ENCODE results near the gene GPR132. TPM values are rescaled to one million over a fixed set of nuclear protein-coding genes. Genes with fewer than 3 reads are reported as not detected.

Gene GPR132
- total RNA-seq, 1 experiment from 2014 or later = 0.10 TPM

GRCh38 chr14:105107351-105107750 is 42.1 kb upstream of the GPR132 start:
- H3K4me1 ChIP-seq (ENCODE audit: control insufficient read depth in 1 of 2, insufficient read depth in 2 of 2, low read length in 2 of 2) = no peaks in the 10 kb centered on the region
- no peak for TF ChIP-seq FOSL1 (IDR thresholded peaks at IDR 0.05; ENCODE audit: low read depth)
- no peak for TF ChIP-seq ZNF274 (IDR thresholded peaks at IDR 0.05; ENCODE audit: low read depth, low read length)
- TF ChIP-seq, protein P1, sequence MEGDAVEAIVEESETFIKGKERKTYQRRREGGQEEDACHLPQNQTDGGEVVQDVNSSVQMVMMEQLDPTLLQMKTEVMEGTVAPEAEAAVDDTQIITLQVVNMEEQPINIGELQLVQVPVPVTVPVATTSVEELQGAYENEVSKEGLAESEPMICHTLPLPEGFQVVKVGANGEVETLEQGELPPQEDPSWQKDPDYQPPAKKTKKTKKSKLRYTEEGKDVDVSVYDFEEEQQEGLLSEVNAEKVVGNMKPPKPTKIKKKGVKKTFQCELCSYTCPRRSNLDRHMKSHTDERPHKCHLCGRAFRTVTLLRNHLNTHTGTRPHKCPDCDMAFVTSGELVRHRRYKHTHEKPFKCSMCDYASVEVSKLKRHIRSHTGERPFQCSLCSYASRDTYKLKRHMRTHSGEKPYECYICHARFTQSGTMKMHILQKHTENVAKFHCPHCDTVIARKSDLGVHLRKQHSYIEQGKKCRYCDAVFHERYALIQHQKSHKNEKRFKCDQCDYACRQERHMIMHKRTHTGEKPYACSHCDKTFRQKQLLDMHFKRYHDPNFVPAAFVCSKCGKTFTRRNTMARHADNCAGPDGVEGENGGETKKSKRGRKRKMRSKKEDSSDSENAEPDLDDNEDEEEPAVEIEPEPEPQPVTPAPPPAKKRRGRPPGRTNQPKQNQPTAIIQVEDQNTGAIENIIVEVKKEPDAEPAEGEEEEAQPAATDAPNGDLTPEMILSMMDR (IDR thresholded peaks at IDR 0.05 in 2 of 3, conservative IDR thresholded peaks at IDR 0.05 in 1 of 3; ENCODE audit: borderline replicate concordance in 1 of 3, insufficient read depth in 1 of 3, low read depth in 2 of 3, low read length in 2 of 3) = no peak
- TF ChIP-seq EZH2phosphoT487 (IDR thresholded peaks at IDR 0.05; ENCODE audit: borderline replicate concordance) = no peak
- no peak for TF ChIP-seq EGR1 (IDR thresholded peaks at IDR 0.05; ENCODE audit: low read depth)
- no peak for TF ChIP-seq YY1 (IDR thresholded peaks at IDR 0.05; ENCODE audit: extremely low read depth, insufficient replicate concordance, low read depth, low read length)
- TF ChIP-seq, protein P2, sequence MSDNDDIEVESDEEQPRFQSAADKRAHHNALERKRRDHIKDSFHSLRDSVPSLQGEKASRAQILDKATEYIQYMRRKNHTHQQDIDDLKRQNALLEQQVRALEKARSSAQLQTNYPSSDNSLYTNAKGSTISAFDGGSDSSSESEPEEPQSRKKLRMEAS (IDR thresholded peaks at IDR 0.05) = no peak
- TF ChIP-seq POLR2AphosphoS5 (IDR thresholded peaks at IDR 0.05; ENCODE audit: low read depth, low read length) = no peak
- no peak for TF ChIP-seq SP1 (IDR thresholded peaks at IDR 0.05; ENCODE audit: low read depth)
- no peak for TF ChIP-seq POLR2A (IDR thresholded peaks at IDR 0.05; ENCODE audit: borderline replicate concordance, extremely low read depth, insufficient read depth, insufficient read length)
- no peak for TF ChIP-seq CEBPB (IDR thresholded peaks at IDR 0.05; ENCODE audit: low read depth)
- no peak for TF ChIP-seq TCF7L2 (IDR thresholded peaks at IDR 0.05; ENCODE audit: borderline replicate concordance, extremely low read depth, insufficient read depth, insufficient read length)
- TF ChIP-seq EZH2 (IDR thresholded peaks at IDR 0.05) = no peak

More at GRCh38 chr14:105107351-105107750, 42.1 kb upstream of the GPR132 start:
- H3K9me3 ChIP-seq (ENCODE audit: control insufficient read depth in 1 of 2, insufficient read depth in 1 of 2, low read depth in 1 of 2, low read length in 2 of 2) = no peaks in the 10 kb centered on the region
- no peak overlapping the region for H3K27ac ChIP-seq (ENCODE audit: low read depth, low read length)
- H4K20me1 ChIP-seq (ENCODE audit: insufficient read depth) = no peaks in the 10 kb centered on the region
- H3K27me3 ChIP-seq (ENCODE audit: insufficient read depth, low read length) = no peaks in the 10 kb centered on the region
- BruUV-seq (replicated peaks) = no TSS peak
- POLR2A ChIA-PET = no interaction called here
- CTCF ChIA-PET = interaction anchor here (0.9 kb wide), 1 partner anchor 13 kb away, joined by 4 read pairs; no protein-coding TSS in a partner anchor
- no peaks in the 10 kb centered on the region for H3K9me2 ChIP-seq (ENCODE audit: insufficient read depth)
- RAD21 ChIA-PET (ENCODE audit: low non-redundant PET in 1 of 2, low total read pairs in 2 of 2, uncharacterized antibody in 2 of 2, unreplicated experiment in 2 of 2) = no interaction called here
- no peak overlapping the region for H3K4me2 ChIP-seq (ENCODE audit: low read length)
- H3K4me3 ChIP-seq (replicated peaks in 1 of 2; ENCODE audit: low read depth in 1 of 2, low read length in 2 of 2) = no peak overlapping the region
- no peak overlapping the region for H2AFZ ChIP-seq (ENCODE audit: low read depth, low read length, poor library complexity, severe bottlenecking)
- no peak for DNase-seq (ENCODE audit: low read depth, low spot score)
- H3K9ac ChIP-seq (ENCODE audit: low read length) = no peak overlapping the region
- ATAC-seq = no peak
- H3K79me2 ChIP-seq (ENCODE audit: insufficient read depth, low read length) = no peaks in the 10 kb centered on the region
- intact Hi-C loops (cut with micrococcal nuclease) = no loop called here
- H3K36me3 ChIP-seq (ENCODE audit: control insufficient read depth in 1 of 2, insufficient read depth in 2 of 2, low read length in 2 of 2) = no peaks in the 10 kb centered on the region
